ENCODE data around the gene KTN1.

The KTN1 gene, protein sequence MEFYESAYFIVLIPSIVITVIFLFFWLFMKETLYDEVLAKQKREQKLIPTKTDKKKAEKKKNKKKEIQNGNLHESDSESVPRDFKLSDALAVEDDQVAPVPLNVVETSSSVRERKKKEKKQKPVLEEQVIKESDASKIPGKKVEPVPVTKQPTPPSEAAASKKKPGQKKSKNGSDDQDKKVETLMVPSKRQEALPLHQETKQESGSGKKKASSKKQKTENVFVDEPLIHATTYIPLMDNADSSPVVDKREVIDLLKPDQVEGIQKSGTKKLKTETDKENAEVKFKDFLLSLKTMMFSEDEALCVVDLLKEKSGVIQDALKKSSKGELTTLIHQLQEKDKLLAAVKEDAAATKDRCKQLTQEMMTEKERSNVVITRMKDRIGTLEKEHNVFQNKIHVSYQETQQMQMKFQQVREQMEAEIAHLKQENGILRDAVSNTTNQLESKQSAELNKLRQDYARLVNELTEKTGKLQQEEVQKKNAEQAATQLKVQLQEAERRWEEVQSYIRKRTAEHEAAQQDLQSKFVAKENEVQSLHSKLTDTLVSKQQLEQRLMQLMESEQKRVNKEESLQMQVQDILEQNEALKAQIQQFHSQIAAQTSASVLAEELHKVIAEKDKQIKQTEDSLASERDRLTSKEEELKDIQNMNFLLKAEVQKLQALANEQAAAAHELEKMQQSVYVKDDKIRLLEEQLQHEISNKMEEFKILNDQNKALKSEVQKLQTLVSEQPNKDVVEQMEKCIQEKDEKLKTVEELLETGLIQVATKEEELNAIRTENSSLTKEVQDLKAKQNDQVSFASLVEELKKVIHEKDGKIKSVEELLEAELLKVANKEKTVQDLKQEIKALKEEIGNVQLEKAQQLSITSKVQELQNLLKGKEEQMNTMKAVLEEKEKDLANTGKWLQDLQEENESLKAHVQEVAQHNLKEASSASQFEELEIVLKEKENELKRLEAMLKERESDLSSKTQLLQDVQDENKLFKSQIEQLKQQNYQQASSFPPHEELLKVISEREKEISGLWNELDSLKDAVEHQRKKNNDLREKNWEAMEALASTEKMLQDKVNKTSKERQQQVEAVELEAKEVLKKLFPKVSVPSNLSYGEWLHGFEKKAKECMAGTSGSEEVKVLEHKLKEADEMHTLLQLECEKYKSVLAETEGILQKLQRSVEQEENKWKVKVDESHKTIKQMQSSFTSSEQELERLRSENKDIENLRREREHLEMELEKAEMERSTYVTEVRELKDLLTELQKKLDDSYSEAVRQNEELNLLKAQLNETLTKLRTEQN (N-terminal part only)

DNA sequence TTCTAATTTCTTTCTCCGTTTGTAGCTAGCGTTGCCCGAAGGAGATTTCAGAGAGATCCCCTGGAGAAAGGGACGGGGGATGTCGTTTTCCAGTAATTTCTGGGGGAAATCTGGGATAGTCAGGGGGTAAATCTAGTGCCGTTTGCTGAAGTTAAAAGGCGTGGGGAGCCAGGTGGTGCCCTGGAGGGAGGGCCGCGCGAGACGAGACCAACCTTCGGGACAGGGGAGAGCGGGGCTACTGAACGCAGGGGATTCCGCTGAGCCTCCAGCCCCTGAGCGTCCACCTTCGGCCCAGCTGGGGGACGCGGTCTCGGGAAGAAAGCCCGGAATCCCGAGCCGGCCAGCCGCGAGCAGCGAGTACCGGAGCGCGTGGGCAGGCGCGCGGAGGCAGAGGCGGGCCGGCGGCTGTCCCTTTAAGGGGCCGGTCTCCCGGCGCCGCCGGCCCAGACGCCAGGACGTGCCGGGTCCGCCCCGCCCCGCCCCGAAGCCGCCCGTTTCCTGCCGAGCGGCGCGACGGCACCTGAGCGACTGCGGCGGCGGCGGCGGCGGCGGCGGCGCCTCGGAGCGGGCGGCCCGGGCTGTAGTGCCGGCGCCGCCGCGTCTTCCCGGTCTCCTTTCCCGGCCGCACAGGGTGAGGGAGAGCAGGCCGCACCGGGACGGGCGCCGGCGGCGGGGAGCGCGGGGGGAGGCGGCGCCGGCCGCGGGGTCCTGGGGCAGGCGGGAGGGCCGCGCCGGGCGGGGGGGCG is at the start of gene KTN1:
Gene KTN1, plus strand, starts transcription at position 484 of the 746 bp plus-strand sequence. CDS start 31,842 bp downstream, outside the sequence.
- DNase-seq (ENCODE audit: low read depth): peak; percentile 69

DNA sequence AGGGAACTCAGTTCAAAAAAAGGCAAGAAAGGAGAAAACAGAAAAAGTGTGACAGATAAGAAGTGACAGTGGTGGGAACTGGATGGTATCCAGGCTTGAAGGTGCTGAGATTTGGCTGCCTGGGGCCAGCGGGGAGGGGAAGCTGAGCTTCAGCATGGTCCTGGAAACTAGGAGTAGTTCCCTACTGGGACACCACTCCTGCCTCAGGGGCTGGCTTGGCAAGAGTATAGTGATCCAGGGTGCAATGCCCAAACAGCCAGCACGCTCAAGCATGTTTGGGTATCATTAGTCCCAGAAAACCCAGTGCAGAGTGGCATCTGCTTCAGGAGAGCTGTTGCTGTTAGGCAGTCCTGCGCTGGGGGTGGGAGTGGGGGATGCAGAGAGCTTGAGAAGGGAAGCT is 49.5 kb upstream of the KTN1 start:
- no peak for DNase-seq (ENCODE audit: low read depth)

DNA sequence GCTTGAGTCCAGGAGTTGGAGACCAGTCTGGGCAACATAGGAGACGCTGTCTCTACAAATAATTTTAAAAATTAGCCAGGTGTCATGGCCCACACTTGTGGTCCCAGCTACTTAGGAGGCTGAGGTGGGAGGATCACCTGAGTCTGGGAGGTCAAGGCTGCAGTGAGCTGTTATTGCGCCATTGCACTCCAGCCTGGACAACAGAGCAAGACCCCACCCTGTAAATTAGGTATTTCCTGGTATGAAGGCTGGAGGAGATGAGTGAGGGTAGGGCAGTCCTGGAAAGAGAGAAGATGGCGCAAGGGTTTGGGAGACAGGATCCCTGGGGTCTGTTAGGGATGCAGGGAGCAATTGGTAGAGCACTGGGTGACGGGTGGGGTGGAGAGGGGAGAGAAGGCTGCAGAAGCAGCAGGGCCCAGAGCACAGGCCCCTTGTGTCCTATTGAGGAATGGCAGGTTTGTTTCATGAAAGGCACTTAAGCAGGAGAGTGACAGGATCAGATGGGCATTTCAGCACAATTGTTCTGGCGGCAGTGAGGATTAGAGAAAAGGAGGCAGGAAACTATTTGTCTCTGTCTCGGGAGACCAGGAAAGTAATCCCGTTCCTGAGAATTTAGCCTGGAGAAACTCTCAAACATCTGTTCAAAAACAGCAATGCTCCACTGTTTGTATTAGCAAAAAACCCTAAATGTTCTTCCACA is 47.2 kb upstream of the KTN1 start:
- DNase-seq (ENCODE audit: low read depth): no peak

DNA sequence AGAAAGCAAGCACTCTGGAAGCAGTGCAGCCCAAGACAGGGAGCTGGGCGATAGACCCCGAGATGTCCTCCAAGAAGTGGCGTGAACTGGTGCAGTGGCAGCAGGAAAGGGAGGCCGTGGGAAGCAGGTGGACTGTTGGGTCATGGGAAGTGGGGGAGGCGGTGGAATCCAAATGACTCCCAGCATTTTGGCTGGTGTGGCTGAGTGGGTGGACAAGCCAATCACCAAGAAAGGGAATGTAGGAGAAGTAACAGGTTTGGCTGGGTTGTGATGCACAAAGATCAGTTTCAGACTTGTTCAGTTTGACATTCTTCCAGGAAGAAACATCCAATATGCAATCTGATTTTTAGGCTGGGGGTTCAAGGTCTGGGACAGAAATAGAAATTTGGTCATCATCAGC is 46.0 kb upstream of the KTN1 start:
- DNase-seq (ENCODE audit: low read depth): no peak

DNA sequence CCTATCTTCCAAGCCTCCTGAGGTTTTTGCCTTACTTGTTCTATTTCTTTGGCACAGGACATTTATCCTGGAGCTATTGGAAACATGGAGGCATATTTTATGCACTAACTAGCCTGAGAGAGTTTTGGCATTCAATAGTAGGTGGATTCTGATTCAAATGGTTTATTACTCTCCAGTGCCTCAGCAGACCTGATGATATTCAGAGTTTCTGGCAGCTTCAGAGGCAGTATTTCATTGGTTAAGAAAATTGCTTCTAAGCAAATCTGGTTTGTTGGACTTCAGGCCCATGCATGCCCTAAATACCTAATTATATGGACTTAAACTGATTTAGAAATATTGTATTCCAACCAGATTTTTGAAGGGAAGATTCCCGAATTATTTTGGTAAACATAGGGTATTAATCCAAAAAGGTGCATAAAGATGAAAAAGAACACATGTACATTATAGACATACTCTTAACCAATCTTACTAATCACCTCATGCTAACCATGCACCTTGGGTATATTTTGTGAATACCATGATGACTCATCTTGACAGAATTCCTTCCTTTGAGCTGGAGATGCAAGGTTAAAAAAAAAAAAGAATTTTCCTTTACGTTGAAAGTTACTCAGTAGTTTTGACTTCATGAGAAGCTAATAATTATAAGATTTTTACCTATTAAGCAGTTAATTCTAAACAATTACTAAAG is 44.3 kb upstream of the KTN1 start:
- no peak for DNase-seq (ENCODE audit: low read depth)

DNA sequence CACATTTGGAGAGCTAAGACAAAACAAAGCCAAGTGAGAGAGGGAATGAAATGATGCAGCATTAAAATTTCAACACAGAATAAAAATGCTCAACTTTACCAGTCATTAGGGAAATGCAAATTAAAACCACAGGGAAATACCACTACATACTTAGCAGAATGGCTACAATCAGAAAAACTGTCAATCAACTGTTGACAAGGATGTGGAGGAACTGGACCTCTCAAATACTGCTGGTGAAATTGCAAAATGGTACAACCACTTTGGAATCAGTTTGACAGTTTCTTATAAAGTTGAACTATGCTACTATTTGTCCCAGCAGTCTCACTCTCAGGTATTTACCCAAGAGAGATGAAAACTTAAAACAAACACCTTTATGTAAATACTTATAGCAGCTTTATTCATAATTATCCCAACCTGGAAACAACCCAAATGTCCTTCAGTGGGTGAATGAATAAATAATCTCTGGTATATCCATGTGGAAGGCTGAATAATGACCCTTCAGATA is 43.8 kb upstream of the KTN1 start:
- no peak for DNase-seq (ENCODE audit: low read depth)

DNA sequence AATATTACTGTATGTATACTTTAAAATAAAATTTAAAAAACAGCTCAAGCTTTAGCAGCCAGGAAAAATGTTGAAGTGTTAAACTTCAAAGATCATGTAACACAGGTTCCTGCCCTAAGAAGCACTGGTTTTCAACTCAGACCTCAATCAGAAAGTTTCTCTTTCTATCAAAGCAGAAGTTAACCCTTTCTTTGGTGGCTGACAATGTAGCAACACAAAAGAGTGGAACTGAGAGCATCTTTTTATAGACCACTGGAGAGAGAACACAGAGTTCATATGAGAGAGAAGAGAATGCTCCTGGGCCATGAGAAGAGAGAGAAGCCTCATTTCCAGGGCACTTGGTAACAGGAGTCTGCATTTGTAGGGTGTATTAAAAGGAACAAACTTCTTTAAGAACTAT is 42.2 kb upstream of the KTN1 start:
- DNase-seq (ENCODE audit: low read depth): no peak

DNA sequence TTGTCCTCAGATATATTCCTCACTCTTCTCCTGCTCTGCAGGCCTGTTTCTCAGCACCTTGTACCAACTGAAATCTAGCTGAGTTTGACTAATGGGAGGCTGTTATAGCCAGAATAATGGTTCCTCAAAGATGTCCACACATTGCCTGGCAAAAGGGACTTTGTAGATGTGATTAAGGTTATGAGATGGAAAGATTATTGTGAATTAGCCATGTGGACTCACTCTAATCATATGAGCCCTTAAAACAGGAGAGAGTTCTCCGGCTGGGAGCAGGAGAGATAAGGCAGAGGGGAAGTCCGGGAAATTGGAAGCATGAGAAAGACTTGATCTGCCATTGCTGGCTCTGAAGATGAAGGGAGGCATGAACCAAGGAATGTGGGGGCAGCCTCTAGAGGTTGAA is 40.0 kb upstream of the KTN1 start:
- DNase-seq (ENCODE audit: low read depth): no peak

DNA sequence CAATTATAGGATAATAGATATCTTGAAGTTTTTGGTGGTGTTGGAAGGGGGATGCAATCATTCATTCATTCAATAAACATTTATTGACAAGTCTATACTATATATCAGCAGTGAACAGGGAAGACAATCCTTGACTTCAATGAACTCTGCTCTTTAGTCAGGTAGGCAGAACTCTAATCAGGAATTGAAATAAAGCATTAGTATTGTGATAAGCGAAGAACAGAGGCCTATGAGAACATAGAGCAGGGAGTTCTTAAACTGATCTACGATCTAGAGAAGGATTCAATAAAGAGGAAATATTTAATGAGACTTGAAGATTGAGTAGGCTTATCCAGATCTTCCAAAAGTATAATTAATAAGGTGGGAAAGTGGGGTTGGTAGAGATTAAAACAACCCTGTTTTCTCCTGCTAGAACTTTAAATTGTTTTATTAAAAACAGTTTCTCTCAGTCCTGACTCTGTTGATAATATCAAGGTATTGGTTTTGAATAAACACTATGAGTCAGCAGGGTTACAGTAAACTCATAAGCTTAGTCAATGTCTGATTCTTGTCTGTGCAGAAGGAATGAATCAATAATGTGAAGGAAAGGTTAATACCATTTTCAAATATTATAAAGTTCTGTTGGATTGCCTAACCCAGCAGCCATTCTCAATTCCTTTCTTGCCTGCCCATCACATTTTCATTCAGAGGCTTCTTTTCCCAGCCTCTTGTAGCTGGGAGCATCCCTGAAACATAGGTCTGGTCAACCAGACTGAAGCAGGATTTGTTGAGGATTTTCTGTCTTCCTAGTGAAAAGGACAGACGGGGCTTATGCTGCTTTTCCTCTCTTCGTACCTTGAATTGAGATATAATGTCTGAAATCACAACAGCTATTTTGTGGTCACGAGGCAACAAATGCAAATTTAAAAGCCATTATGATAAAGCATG is 38.9 kb upstream of the KTN1 start:
- no peak for DNase-seq (ENCODE audit: low read depth)

DNA sequence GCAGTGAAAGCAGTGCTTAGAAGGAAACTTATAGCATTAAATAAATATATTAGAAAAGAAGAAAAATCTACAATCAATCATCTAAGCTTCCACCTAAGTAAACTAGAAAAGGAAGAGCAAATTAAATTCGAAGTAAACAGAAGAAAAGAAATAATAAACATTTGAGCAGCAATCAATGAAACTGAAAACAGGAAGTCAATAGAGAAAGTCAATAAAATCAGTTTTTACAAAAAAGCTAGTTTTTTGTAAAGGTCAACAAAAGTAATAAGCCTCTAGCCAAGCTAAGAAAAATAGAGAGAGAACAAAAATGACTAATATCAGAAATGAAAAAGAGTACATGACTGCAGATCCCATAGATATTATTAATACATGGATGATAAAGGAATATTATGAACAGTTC is 34.2 kb upstream of the KTN1 start:
- no peak for DNase-seq (ENCODE audit: low read depth)

DNA sequence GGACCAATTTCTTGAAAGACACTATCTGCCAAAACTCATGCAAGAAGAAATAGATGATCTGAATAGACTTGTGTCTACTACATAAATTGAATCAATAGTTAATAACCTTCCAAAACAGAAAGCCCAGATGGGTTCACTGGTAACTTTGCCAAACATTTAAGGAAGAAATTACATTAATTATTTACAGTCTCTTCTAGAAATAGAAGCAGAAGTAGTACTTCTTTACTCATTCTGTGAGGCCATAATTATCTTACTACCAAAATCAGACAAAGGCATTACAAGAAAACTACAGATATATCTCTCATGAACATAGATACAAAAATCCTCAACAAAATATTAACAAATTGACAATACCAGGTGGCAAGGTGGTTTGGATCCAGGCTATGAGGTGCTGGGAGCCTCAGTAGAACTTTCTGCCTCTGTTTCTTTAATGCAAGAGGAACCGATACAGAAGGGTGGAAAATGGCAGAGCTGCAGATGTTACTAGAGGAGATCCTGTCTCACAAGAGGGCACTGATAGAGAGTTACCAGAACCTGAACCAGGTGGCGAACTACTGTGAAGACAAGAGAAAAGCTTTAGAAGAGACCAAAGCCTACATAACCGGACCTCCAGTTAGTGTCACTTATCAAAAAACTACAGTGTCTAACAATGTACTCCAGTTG is 33.7 kb upstream of the KTN1 start:
- no peak for DNase-seq (ENCODE audit: low read depth)

DNA sequence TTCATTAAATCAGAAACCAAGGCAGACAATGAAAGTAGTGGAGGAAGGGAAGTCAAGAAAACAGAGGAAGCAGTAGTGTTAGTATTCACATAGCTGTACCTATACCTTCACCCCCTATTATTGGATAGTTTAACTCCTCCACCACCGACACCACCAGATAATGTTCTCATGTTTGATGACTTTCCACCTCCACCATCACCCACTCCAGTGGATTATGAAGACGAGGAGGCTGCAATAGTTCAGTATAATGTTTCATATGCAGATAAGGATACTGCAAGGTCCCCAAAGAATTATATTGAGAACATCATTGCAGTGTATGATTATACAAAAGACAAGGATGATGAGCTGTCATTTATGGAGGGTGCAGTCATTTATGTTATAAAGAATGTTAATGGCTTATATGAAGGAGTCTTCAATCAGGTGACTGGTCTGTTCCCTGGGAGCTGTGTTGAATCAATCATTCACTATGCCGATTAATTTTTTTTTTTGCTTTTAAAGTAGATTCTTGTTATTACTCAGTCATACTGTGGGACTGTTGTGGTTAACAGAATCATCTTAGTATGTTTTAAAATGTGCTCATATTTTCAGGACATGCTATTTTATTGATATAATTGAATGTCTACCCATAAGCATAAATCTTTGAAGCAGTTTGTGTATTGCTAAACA is 32.2 kb upstream of the KTN1 start:
- no peak for DNase-seq (ENCODE audit: low read depth)

DNA sequence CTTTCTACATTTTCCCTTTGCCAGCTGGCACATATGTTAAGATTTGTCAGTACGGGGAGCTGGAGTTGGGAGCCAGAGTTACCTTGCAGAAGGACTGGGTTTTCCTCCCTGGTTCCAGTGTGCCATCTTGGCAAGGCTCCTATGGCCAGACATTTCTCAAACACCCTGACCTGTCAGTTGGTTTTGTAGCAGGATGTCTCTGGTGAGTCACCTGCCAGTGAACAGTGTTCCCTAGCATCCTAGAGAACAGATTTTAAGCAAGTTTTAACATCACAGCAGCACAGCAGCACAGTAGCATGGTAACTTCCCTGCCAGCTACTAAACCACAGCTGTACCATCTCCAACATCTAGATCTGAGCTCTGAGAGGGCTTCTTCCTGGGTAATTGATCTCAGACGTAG is 26.2 kb upstream of the KTN1 start:
- no peak for DNase-seq (ENCODE audit: low read depth)

DNA sequence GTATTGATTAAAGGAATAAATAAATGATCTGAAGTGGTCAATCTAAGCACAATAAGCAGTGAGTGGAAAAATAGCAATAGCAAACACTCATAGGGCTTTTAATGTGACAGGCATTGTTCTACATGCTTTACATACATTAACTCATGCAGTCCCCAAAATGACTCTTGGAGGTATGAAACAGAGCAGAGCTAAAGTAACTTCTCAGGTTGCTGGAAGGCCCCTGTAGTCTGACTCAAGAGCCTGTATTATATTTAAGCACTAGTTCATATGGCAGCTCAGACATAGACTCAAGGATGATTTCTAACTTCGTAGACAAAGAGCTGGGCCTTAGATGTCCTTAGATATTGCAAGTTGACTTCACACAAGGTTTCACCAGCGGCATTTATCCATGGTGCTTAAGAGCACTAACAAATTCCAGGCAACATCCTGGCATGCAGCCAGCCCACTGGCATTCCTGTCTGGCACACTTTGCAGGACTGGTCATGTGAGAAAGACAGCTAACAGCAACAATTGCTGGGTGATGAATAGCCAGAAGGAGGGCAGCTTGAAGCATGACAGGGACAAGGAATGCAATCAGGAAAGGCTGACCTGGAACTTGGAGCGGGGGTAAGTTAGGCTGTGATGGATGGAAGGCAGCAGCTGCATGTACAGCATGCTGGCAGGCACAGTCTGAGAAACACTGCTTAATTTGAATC is 22.9 kb upstream of the KTN1 start:
- DNase-seq (ENCODE audit: low read depth): no peak

DNA sequence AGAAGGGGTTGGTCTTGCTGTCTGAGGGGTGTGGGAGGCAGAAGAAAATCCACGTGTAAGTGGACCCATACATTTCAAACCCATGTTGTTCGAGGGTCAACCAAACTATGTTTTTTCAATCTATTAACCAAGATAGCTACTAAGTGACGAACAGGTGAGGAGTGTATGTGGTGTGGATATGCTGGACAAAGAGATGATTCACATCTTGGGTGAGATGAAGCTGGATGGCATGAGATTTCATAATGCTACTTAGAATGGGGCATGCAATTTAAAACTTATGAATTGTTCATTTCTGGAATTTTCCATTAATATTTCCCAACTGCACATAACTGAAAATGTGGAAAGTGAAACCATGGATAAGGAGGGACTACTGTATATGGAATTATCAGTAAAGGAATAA is 17.9 kb upstream of the KTN1 start:
- no peak for DNase-seq (ENCODE audit: low read depth)

DNA sequence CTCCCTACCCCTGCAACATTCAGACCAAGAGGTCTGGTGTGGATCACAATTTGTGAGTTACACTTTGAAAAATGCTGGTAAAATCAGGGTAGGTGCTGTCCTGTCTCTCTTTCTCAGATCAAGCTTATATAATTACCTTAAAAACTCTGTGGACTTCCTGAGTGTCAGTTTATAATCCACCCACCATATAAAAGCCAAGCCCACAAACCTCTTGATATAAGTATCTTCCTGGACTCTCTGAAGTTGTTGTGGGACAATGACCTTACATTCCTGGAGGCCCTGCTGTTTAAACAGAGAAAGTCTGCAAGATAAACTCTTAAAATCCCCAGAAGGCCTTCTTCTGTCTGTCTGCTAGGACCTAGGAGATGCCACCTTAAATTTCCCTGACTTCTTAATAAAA is 11.4 kb upstream of the KTN1 start:
- no peak for DNase-seq (ENCODE audit: low read depth)

DNA sequence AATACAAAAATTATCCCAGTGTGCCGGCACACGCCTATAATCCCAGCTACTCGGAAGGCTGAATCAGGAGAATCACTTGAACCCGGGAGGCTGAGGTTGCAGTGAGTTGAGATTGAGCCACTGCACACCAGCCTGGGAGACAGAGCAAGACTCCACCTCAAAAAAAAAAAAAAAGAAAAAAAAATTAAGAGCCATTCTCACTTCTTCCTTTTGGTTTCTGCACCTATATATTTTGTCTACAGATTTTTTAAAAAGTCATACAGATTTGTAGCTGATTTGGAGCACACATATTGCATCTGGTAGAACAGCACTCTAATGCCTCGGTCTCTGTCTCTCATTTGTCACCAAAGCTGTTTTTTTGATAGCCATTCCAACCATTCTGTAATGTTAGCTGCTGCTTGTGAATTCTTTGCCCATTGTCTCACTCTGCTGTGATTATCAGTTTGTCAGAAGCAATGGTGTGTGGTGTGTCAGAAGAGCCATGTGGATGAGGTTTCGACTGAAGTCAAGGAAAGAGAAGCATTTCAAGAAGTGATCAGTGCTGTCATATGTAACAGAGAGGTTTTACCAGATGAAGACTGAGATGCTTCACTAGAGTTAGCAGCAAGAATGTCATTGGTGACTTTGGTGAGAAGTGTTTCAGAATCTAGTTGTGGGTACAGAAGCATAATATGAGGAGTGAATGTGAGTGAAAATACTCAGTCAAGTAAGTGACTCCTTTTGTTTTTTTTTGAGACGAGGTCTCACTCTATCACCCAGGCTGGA is 8.7 kb upstream of the KTN1 start:
- no peak for DNase-seq (ENCODE audit: low read depth)
